ENCODE results near the gene NTSR1.

DNA sequence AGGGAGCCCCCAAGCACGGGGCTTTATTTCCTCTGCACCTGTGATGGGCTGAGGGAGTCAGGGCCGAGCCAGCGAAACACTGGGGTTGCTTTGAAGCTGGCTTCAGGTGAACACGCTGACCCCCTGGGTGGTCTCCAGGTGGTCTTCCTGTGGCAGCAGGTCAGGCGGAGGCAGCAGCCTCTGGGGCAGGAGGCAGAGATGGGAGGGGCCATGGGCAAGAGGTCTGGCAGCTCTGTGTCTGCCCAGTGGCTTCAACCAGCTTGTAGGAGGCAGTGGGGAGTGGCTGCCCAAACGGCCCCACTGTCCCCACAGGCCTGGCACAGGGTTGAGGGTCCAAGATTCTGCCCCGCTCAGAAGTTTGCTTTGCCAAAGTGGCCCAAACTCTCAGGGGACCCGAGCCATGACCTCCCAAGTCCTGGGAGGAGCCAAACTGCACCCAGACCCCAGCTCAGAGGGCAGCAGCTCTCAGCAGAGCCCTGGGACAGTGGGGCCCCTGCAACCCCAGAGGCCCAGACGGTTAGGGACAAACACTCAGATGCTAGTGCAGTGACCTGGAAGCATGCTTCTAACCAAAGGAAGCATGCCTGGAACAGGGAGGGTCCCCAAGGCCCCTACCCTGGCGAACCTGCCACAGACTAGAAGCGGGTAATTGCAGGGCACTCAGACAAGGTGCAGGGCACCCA, 15.3 kb downstream of the NTSR1 start:
- TF ChIP-seq, protein P1, sequence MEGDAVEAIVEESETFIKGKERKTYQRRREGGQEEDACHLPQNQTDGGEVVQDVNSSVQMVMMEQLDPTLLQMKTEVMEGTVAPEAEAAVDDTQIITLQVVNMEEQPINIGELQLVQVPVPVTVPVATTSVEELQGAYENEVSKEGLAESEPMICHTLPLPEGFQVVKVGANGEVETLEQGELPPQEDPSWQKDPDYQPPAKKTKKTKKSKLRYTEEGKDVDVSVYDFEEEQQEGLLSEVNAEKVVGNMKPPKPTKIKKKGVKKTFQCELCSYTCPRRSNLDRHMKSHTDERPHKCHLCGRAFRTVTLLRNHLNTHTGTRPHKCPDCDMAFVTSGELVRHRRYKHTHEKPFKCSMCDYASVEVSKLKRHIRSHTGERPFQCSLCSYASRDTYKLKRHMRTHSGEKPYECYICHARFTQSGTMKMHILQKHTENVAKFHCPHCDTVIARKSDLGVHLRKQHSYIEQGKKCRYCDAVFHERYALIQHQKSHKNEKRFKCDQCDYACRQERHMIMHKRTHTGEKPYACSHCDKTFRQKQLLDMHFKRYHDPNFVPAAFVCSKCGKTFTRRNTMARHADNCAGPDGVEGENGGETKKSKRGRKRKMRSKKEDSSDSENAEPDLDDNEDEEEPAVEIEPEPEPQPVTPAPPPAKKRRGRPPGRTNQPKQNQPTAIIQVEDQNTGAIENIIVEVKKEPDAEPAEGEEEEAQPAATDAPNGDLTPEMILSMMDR (IDR thresholded peaks at IDR 0.05; ENCODE audit: low read depth, low read length, missing input control), result no peak
- TF ChIP-seq RAD21 (IDR thresholded peaks at IDR 0.05) (no peak), TAF1 (conservative IDR thresholded peaks at IDR 0.05) (no peak), GABPA (IDR thresholded peaks at IDR 0.05 in 1 of 2, conservative IDR thresholded peaks at IDR 0.05 in 1 of 2) (no peak), JUND (IDR thresholded peaks at IDR 0.05) (no peak)
